Measurements from ENCODE around the gene RBBP8. TPM values are rescaled to one million over a fixed set of nuclear protein-coding genes. Genes with fewer than 3 reads are reported as not detected.

Gene RBBP8
- total RNA-seq, 1 experiment from 2014 or later: 65.2 TPM

- no peak overlapping the region for H4K5ac ChIP-seq (ENCODE audit: insufficient read length, low read depth, low read length)
- H4K20me1 ChIP-seq (ENCODE audit: control insufficient read depth, insufficient read depth, insufficient read length): no peaks in the 10 kb centered on the region
- H4K8ac ChIP-seq (replicated peaks; ENCODE audit: insufficient read length, low read depth, low read length): no peak overlapping the region
- no peak overlapping the region for H2BK5ac ChIP-seq (ENCODE audit: insufficient read length, low read length)
- H3K36me3 Mint-ChIP-seq (ENCODE audit: insufficient read depth in 1 of 3, low read depth in 3 of 3): peaks cover 1 to 7% (median 6%) of the 10 kb centered on the region in 3 experiments; a peak in 6 of 7 replicates
- H3K27me3 Mint-ChIP-seq (ENCODE audit: low read depth): no peaks in the 10 kb centered on the region
- H3K9ac ChIP-seq (ENCODE audit: extremely low read depth, insufficient read length, low read length): no peak overlapping the region
- H2AK5ac ChIP-seq (ENCODE audit: insufficient read length, low read length): no peak overlapping the region
- no peak overlapping the region for H3T11ph ChIP-seq (ENCODE audit: low read length)
- no peaks in the 10 kb centered on the region for H3K27me3 ChIP-seq (ENCODE audit: insufficient read depth, low read length)
- H4K91ac ChIP-seq (ENCODE audit: insufficient read length, low read depth, low read length): no peak overlapping the region
- peaks cover 0 to under 1% of the 10 kb centered on the region in 2 experiments; a peak in 1 of 5 replicates for H3K9me3 Mint-ChIP-seq
- no peak overlapping the region for H2BK120ac ChIP-seq (ENCODE audit: low read depth, low read length, poor library complexity, severe bottlenecking)
- H3K4me1 Mint-ChIP-seq: peaks cover 52 to 56% of the 10 kb centered on the region in 2 experiments
- no peak overlapping the region for H3K18ac ChIP-seq (ENCODE audit: insufficient read length, low read depth, low read length)
- DNase-seq: no peak
- no peak overlapping the region for H2BK12ac ChIP-seq (ENCODE audit: insufficient read length, low read depth, low read length)
- H3K9me3 ChIP-seq (ENCODE audit: control insufficient read depth, low read depth, low read length): no peaks in the 10 kb centered on the region
- no peaks in the 10 kb centered on the region for H3K23me2 ChIP-seq (ENCODE audit: insufficient read length, low read depth, low read length, poor library complexity, severe bottlenecking)
- H3K27ac Mint-ChIP-seq: no peak overlapping the region
- H3K4me2 ChIP-seq (ENCODE audit: insufficient read depth, insufficient read length, low read length): no peak overlapping the region
- H3K4me3 Mint-ChIP-seq: no peak overlapping the region
- peaks cover 10% of the 10 kb centered on the region; the same call in 1 of the 2 replicates for H3K4me1 ChIP-seq (ENCODE audit: insufficient read depth, low read length)
- H3K79me1 ChIP-seq (ENCODE audit: insufficient read depth, low read depth, low read length, poor library complexity, severe bottlenecking): no peaks in the 10 kb centered on the region
- H3K4ac ChIP-seq (ENCODE audit: low read depth, low read length): no peak overlapping the region
- H3K23ac ChIP-seq (ENCODE audit: insufficient read length, low read depth, low read length): no peak overlapping the region
- no peak overlapping the region for H3K56ac ChIP-seq (ENCODE audit: insufficient read length, low read depth, low read length)
- no peaks in the 10 kb centered on the region for H3K79me2 ChIP-seq (ENCODE audit: insufficient read depth, low read length)
- H2AFZ ChIP-seq (ENCODE audit: low read length): no peak overlapping the region
- no peak overlapping the region for H3K27ac ChIP-seq (ENCODE audit: insufficient read length, low read depth, low read length)
- no peak overlapping the region for H3K14ac ChIP-seq (ENCODE audit: insufficient read depth, low read length)
- H2BK15ac ChIP-seq (ENCODE audit: low read depth, low read length): no peak overlapping the region
- TF ChIP-seq CTCF (conservative IDR thresholded peaks at IDR 0.05): no peak
- no peak overlapping the region for H2BK20ac ChIP-seq (ENCODE audit: low read depth, low read length, poor library complexity, severe bottlenecking)
Measured at GRCh38 chr18:22915337-22915736, 17.8 kb upstream of the RBBP8 start.

Measured in H9 (cell line).